HG02759 (cell line): ENCODE measurements around the gene MRTFB.

Experiments used
- ATAC-seq: cut with Tn5 transposase; IDR thresholded peaks from one replicate; pipeline ENCODE4 v1.9.1; 2021; ENCODE audit warnings: mild to moderate bottlenecking, moderate library complexity; ENCODE audit not compliant: unreplicated experiment

MRTFB gene

GRCh38 chr16:14131774-14132695 is 60.9 kb downstream of the MRTFB start:
- ATAC-seq, result peak; percentile 13

- peak; percentile 65 for ATAC-seq
Measured at GRCh38 chr16:14132696-14133048, 61.6 kb downstream of the MRTFB start.

- no peak for ATAC-seq
Measured at GRCh38 chr16:14133907-14134306, 62.8 kb downstream of the MRTFB start.

- ATAC-seq, result no peak
Measured at GRCh38 chr16:14135704-14136103, 64.6 kb downstream of the MRTFB start.

- no peak for ATAC-seq
Measured at GRCh38 chr16:14139872-14140271, 68.8 kb downstream of the MRTFB start.

GRCh38 chr16:14140923-14141322 is 69.8 kb downstream of the MRTFB start:
- no peak for ATAC-seq

GRCh38 chr16:14146445-14146844 is 75.3 kb downstream of the MRTFB start:
- no peak for ATAC-seq

- no peak for ATAC-seq
Measured at GRCh38 chr16:14148016-14148415, 76.9 kb downstream of the MRTFB start.

GRCh38 chr16:14148569-14148968 is 77.5 kb downstream of the MRTFB start:
- ATAC-seq, result no peak

GRCh38 chr16:14150796-14151195 is 79.7 kb downstream of the MRTFB start:
- no peak for ATAC-seq

- ATAC-seq, result no peak
Measured at GRCh38 chr16:14151256-14152030, 80.3 kb downstream of the MRTFB start.

GRCh38 chr16:14155572-14156190 is 84.6 kb downstream of the MRTFB start:
- no peak for ATAC-seq

- ATAC-seq, result no peak
Measured at GRCh38 chr16:14164916-14165662, 94.0 kb downstream of the MRTFB start.

GRCh38 chr16:14168146-14168545 is 97.0 kb downstream of the MRTFB start:
- ATAC-seq, result no peak

- no peak for ATAC-seq
Measured at GRCh38 chr16:14172200-14172809, 101.2 kb downstream of the MRTFB start.

- no peak for ATAC-seq
Measured at GRCh38 chr16:14175086-14175485, 104.0 kb downstream of the MRTFB start.

- no peak for ATAC-seq
Measured at GRCh38 chr16:14177704-14178103, 106.6 kb downstream of the MRTFB start.

- no peak for ATAC-seq
Measured at GRCh38 chr16:14179116-14179515, 108.0 kb downstream of the MRTFB start.

GRCh38 chr16:14180481-14180944 is 109.4 kb downstream of the MRTFB start:
- ATAC-seq, result no peak

GRCh38 chr16:14181371-14182050 is 110.4 kb downstream of the MRTFB start:
- ATAC-seq, result no peak
